Nephron (organoid): ENCODE results near the gene BTG2.
A peak's percentile ranks its signal among the peaks of the same experiment; 100 is the strongest.

Source experiments
- H3K27ac Mint-ChIP-seq, 3 experiments: 2 replicates each; pipeline ENCODE4 v1.8.0; 2020; ENCODE audit warnings: mixed read lengths in 3 of 3, mild to moderate bottlenecking in 2 of 3, moderate library complexity in 1 of 3
- H3K27me3 Mint-ChIP-seq: 2 replicates; pipeline ENCODE4 v1.8.0; 2021; ENCODE audit warnings: low read depth, mild to moderate bottlenecking, moderate library complexity, mixed read lengths
- H3K36me3 Mint-ChIP-seq: 2 replicates; pipeline ENCODE4 v1.8.0; 2020; ENCODE audit warnings: low read depth, mixed read lengths
- H3K4me1 Mint-ChIP-seq: 2 replicates; pipeline ENCODE4 v1.8.0; 2020; ENCODE audit warnings: mixed read lengths
- H3K4me3 Mint-ChIP-seq, 3 experiments: 2 replicates each; pipeline ENCODE4 v1.8.0; 2020; ENCODE audit warnings: mild to moderate bottlenecking in 3 of 3, mixed read lengths in 3 of 3, moderate library complexity in 2 of 3
- H3K9me3 Mint-ChIP-seq: 2 replicates; pipeline ENCODE4 v1.8.0; 2020; ENCODE audit warnings: mixed read lengths
- CTCF ChIP-seq, 3 experiments: fragments of 200-600 bp; sonication (generic); IDR thresholded peaks; one replicate each; pipeline ENCODE4 v1.5.0; 2021; ENCODE audit warnings: antibody characterized with exemption in 3 of 3; ENCODE audit not compliant: unreplicated experiment in 3 of 3

Gene BTG2

GRCh38 chr1:203274603-203275381, 30.5 kb upstream of the BTG2 start:
- H3K27ac Mint-ChIP-seq = peak overlapping the region; percentile 83 to 99 (median 95)
- H3K4me3 Mint-ChIP-seq = peak overlapping the region in 2 of 3 experiments; percentile 56 to 66
- TF ChIP-seq CTCF (IDR thresholded peaks at IDR 0.05; ENCODE audit: unreplicated experiment in 3 of 3) = no peak
- peaks cover 70% of the 10 kb centered on the region for H3K4me1 Mint-ChIP-seq
- H3K36me3 Mint-ChIP-seq = no peaks in the 10 kb centered on the region
- H3K27me3 Mint-ChIP-seq = no peaks in the 10 kb centered on the region
- no peaks in the 10 kb centered on the region for H3K9me3 Mint-ChIP-seq

- no peaks in the 10 kb centered on the region for H3K27me3 Mint-ChIP-seq
- peak overlapping the region; percentile 78 to 99 (median 95) for H3K27ac Mint-ChIP-seq
- TF ChIP-seq CTCF (IDR thresholded peaks at IDR 0.05; ENCODE audit: unreplicated experiment in 3 of 3) = no peak
- H3K36me3 Mint-ChIP-seq = no peaks in the 10 kb centered on the region
- H3K4me3 Mint-ChIP-seq = no peak overlapping the region
- H3K4me1 Mint-ChIP-seq = peaks cover 79% of the 10 kb centered on the region
- H3K9me3 Mint-ChIP-seq = no peaks in the 10 kb centered on the region
These were observed 29.6 kb upstream of the BTG2 start for GRCh38 chr1:203275656-203276272.

- no peak for TF ChIP-seq CTCF (IDR thresholded peaks at IDR 0.05; ENCODE audit: unreplicated experiment in 3 of 3)
- Mint-ChIP-seq H3K36me3 (no peaks in the 10 kb centered on the region), H3K4me3 (no peak overlapping the region)
These were observed 28.9 kb upstream of the BTG2 start for GRCh38 chr1:203276408-203276807.

GRCh38 chr1:203276916-203277545, 28.3 kb upstream of the BTG2 start:
- peaks cover 78% of the 10 kb centered on the region for H3K4me1 Mint-ChIP-seq
- H3K9me3 Mint-ChIP-seq = no peaks in the 10 kb centered on the region
- peak overlapping the region; percentile 88 to 96 (median 94) for H3K27ac Mint-ChIP-seq
- H3K27me3 Mint-ChIP-seq = no peaks in the 10 kb centered on the region
- no peak for TF ChIP-seq CTCF (IDR thresholded peaks at IDR 0.05; ENCODE audit: unreplicated experiment in 3 of 3)
- no peak overlapping the region for H3K4me3 Mint-ChIP-seq
- no peaks in the 10 kb centered on the region for H3K36me3 Mint-ChIP-seq

More at GRCh38 chr1:203276408-203276807, 28.9 kb upstream of the BTG2 start:
- Mint-ChIP-seq H3K27me3 (no peaks in the 10 kb centered on the region), H3K27ac (peak overlapping the region in 2 of 3 experiments; percentile 95 to 99), H3K9me3 (no peaks in the 10 kb centered on the region), H3K4me1 (peaks cover 79% of the 10 kb centered on the region)

- no peak for TF ChIP-seq CTCF (IDR thresholded peaks at IDR 0.05; ENCODE audit: unreplicated experiment in 3 of 3)
- H3K27me3 Mint-ChIP-seq = no peaks in the 10 kb centered on the region
- H3K4me3 Mint-ChIP-seq = peak overlapping the region; percentile 22 to 46 (median 30)
- peaks cover 85% of the 10 kb centered on the region for H3K4me1 Mint-ChIP-seq
- peak overlapping the region; percentile 88 to 96 (median 94) for H3K27ac Mint-ChIP-seq
- H3K9me3 Mint-ChIP-seq = no peaks in the 10 kb centered on the region
- no peaks in the 10 kb centered on the region for H3K36me3 Mint-ChIP-seq
These were observed 27.0 kb upstream of the BTG2 start for GRCh38 chr1:203278082-203278884.
